Tibial artery (tissue), 4 donors: ENCODE measurements around the gene SUGCT.

Experiments used
- DNase-seq, 2 donors: peaks; one replicate each; pipeline ENCODE4 v3.0.0-alpha.2; 2019
- H3K27ac ChIP-seq, 2 donors: fragments of 200-600 bp; sonication (generic) in 1 of 2; 1 replicate in 1 of 2; 2 replicates in 1 of 2; pipeline ENCODE4 v1.5.1; 2018 to 2019; ENCODE audit warnings: mild to moderate bottlenecking in 1 of 2
- H3K27me3 ChIP-seq, 2 donors: fragments of 200-600 bp; sonication (generic) in 1 of 2; one replicate each; pipeline versions ENCODE4 v1.5.1 to v1.6.0; 2016 to 2019
- H3K36me3 ChIP-seq, 3 donors: fragments of 200-600 bp; sonication (generic) in 2 of 3; one replicate each; pipeline ENCODE4 v1.5.1; 2016 to 2019; ENCODE audit warnings: mild to moderate bottlenecking in 2 of 3
- H3K4me1 ChIP-seq, 4 donors: fragments of 200-600 bp; sonication (generic) in 2 of 4; 1 replicate in 3 of 4; 2 replicates in 1 of 4; pipeline ENCODE4 v1.5.1; 2016 to 2019
- H3K4me3 ChIP-seq, 2 donors: fragments of 200-600 bp; sonication (generic) in 1 of 2; 1 replicate in 1 of 2; 2 replicates in 1 of 2; pipeline ENCODE4 v1.5.1; 2018 to 2019; ENCODE audit warnings: mild to moderate bottlenecking in 2 of 2
- H3K9me3 ChIP-seq, 3 donors: fragments of 200-600 bp; sonication (generic) in 1 of 3; one replicate each; pipeline ENCODE4 v1.5.1; 2016 to 2019
- intact Hi-C: fragments of 100-400 bp; cut with DNase I; formaldehyde crosslinking; loops from one replicate; pipeline ENCODE4 v1.15.0; 2023; ENCODE audit warnings: low total_unique reads
- TF ChIP-seq, protein P1 (sequence below), 2 experiments: fragments of 200-600 bp in 1 of 2; fragments of 450-650 bp in 1 of 2; IDR thresholded peaks; one replicate each; pipeline ENCODE4 v1.5.1; 2017 to 2019; ENCODE audit warnings: antibody characterized with exemption in 2 of 2, mild to moderate bottlenecking in 1 of 2, moderate library complexity in 1 of 2

The SUGCT gene

DNA sequence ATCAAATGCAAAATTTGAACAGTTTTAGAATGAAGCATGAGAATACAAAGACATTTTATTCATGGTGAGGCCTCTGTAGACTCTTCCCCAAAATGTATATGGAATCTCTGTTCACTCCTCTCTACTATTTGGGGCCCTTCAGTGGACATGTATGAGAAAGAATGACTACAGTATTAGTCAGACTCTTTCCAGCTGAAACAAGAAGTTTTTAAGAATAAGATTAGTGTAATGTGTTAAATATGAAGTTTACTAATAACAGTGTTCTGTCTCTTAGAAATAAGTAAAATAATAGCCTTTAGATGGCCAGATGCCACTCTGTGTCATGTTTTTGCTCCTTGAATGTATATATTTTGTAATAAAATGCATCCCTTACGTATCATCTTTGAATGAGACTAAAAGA is 585.6 kb downstream of the SUGCT start:
- DNase-seq = no peak
- no peaks in the 10 kb centered on the region for H3K36me3 ChIP-seq
- no peaks in the 10 kb centered on the region for H3K9me3 ChIP-seq
- TF ChIP-seq, protein P1, sequence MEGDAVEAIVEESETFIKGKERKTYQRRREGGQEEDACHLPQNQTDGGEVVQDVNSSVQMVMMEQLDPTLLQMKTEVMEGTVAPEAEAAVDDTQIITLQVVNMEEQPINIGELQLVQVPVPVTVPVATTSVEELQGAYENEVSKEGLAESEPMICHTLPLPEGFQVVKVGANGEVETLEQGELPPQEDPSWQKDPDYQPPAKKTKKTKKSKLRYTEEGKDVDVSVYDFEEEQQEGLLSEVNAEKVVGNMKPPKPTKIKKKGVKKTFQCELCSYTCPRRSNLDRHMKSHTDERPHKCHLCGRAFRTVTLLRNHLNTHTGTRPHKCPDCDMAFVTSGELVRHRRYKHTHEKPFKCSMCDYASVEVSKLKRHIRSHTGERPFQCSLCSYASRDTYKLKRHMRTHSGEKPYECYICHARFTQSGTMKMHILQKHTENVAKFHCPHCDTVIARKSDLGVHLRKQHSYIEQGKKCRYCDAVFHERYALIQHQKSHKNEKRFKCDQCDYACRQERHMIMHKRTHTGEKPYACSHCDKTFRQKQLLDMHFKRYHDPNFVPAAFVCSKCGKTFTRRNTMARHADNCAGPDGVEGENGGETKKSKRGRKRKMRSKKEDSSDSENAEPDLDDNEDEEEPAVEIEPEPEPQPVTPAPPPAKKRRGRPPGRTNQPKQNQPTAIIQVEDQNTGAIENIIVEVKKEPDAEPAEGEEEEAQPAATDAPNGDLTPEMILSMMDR (IDR thresholded peaks at IDR 0.05) = no peak
- H3K4me1 ChIP-seq = peaks cover 0 to 94% (median 24%) of the 10 kb centered on the region in 4 donors
- intact Hi-C loops = no loop called here
- H3K4me3 ChIP-seq = no peak overlapping the region
- no peaks in the 10 kb centered on the region for H3K27me3 ChIP-seq
- peak overlapping the region; percentile 48 to 79 for H3K27ac ChIP-seq

DNA sequence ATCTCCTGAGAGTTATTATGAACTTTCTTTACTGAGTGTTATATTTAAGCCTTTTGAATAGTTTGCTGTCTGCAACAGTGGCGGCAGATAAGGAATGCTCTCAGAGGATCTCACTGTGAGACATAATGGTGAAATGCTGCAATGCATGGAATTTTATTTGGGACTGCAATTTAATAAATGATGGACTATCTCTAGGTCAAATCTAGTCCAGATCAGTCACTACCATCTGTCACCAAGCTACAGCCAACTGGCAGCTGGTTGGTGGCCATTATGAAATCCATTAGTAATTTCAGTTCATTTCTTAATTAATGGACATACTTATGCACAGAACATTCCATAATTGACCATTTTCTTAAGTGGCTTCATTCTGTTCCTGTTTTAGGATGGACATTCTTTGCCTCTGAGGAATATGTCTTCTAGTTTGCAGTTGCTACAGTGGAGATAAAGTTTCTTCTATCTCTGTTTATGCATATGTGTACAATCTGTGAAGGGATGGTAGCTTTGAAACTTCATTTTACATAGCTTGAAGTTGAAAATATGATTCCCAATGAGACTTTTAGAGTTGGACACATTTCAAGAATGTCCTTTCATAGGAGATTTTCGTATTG is 586.6 kb downstream of the SUGCT start:
- Histone ChIP-seq H3K9me3 (no peaks in the 10 kb centered on the region), H3K36me3 (no peaks in the 10 kb centered on the region), H3K27ac (peak overlapping the region; percentile 59 to 79), H3K27me3 (no peaks in the 10 kb centered on the region), H3K4me1 (peaks cover 0 to 83% (median 16%) of the 10 kb centered on the region in 4 donors), H3K4me3 (no peak overlapping the region)
- TF ChIP-seq, protein P1 (IDR thresholded peaks at IDR 0.05) = no peak
- DNase-seq = no peak
- intact Hi-C loops = no loop called here

DNA sequence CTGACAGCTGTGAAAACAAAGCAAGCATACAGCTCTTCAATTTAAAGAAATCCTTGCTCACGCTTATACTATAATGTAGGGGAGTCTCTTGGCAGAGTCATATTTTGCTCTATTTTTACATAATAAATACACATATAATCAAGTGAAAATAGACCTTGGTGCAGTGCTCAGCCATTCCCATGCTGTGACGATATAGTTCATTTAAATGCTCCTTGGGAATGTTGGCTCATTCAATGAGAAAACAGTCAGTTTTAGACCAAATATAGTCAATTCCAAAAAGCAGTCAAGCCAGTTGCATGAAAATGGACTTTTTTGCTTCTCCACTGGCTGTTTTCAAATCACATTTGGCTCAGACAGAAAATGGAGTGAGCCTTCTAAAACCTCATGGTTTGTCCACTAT is 587.4 kb downstream of the SUGCT start:
- no peaks in the 10 kb centered on the region for H3K36me3 ChIP-seq
- H3K4me3 ChIP-seq = no peak overlapping the region
- H3K27me3 ChIP-seq = no peaks in the 10 kb centered on the region
- no peaks in the 10 kb centered on the region for H3K9me3 ChIP-seq
- TF ChIP-seq, protein P1 (IDR thresholded peaks at IDR 0.05) = no peak
- intact Hi-C loops = no loop called here
- DNase-seq = no peak
- peak overlapping the region; percentile 59 to 79 for H3K27ac ChIP-seq
- H3K4me1 ChIP-seq = peaks cover 0 to 75% (median 11%) of the 10 kb centered on the region in 4 donors

DNA sequence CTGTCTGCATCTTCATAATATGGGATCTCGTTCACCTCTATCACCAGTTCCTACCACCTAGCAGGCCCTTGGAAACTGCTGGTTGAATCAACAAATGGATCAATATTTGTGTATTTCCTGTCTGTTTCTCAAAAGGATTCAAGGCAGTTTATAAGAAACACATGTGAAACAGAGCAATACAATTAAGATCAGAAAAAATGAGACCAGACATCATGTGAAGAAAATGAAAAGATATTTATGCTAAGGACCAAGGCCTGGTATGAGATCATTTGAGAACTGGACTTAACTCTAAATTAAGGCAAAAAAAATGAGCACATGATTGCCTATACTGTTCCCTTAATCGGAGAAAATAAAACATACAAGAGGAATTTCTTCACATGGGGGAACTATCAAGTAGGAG is 589.0 kb downstream of the SUGCT start:
- Histone ChIP-seq H3K27me3 (no peaks in the 10 kb centered on the region), H3K9me3 (no peaks in the 10 kb centered on the region), H3K4me1 (peaks cover 0 to 60% (median 10%) of the 10 kb centered on the region in 4 donors), H3K27ac (peak overlapping the region; percentile 59 to 79), H3K4me3 (no peak overlapping the region), H3K36me3 (no peaks in the 10 kb centered on the region)
- intact Hi-C loops = no loop called here
- DNase-seq = no peak
- TF ChIP-seq, protein P1 (IDR thresholded peaks at IDR 0.05) = no peak

DNA sequence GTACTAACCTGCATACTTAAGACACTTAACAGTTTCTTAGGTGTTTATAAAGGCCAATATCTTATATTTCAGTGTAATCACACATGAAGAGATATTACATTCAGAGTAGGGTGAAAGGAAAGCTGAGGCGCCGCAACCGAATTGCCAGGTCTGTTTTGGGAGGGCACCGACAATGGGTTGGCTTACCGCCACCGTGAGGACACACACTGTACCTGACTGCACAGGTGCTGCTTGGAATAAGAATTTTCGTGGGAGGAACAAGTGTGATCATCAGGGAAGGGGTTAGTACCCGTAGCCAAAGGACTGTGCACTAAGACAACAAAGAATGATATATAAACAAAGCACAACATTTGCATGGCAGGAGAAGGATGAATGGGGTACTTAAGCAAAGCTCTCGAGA is 591.8 kb downstream of the SUGCT start:
- intact Hi-C loops = no loop called here
- Histone ChIP-seq H3K27ac (no peak overlapping the region), H3K9me3 (no peaks in the 10 kb centered on the region), H3K4me3 (no peak overlapping the region), H3K36me3 (no peaks in the 10 kb centered on the region), H3K4me1 (peaks cover 0 to 32% (median 7%) of the 10 kb centered on the region in 4 donors), H3K27me3 (no peaks in the 10 kb centered on the region)
- TF ChIP-seq, protein P1 (IDR thresholded peaks at IDR 0.05) = no peak
- DNase-seq = no peak
